ENCODE measurements around the gene SPAG16. TPM values are rescaled to one million over a fixed set of nuclear protein-coding genes. Genes with fewer than 3 reads are reported as not detected.

The SPAG16 gene
- total RNA-seq, 2 donors from 2014 or later: 27.1 to 29.2 TPM

DNA sequence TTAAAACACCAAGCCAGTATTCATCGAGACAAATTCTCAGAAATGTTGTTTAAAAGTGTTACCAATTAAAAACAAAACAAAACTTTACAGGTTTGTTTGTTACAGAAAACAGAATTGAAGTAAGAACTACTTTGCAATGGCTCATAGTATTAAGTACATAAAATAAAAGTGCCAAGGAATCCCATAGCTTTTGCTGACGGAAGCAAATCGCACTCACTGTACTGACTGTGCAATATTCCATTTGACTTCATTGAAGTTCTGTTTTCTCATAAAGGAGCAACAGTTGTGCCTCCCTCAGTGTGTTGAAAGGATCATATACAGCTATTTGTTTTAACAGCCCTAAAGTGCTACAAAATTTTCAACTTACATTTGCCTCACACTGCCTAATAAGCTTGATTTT is 507.8 kb downstream of the SPAG16 start:
- Histone ChIP-seq H3K9me3 (no peaks in the 10 kb centered on the region), H3K36me3 (no peaks in the 10 kb centered on the region), H3K4me3 (no peak overlapping the region), H3K27ac (no peak overlapping the region), H3K4me1 (replicated peaks) (no peaks in the 10 kb centered on the region), H3K27me3 (replicated peaks; ENCODE audit: insufficient read depth) (no peaks in the 10 kb centered on the region)
- no peak for DNase-seq (ENCODE audit: low spot score)
- TF ChIP-seq POLR2A (IDR thresholded peaks at IDR 0.05) (no peak), POLR2AphosphoS5 (IDR thresholded peaks at IDR 0.05) (no peak), CTCF (IDR thresholded peaks at IDR 0.05) (no peak)
- intact Hi-C loops (cut with DNase I): no loop called here
- 92% methylated on average over 3 of the region's 3 CpGs for WGBS

- peak in 3 of 4 experiments; percentile 29 to 62 (median 34) for TF ChIP-seq CTCF (IDR thresholded peaks at IDR 0.05)
- TF ChIP-seq POLR2A (IDR thresholded peaks at IDR 0.05): no peak
- no peaks in the 10 kb centered on the region for H3K27me3 ChIP-seq (replicated peaks; ENCODE audit: insufficient read depth)
- intact Hi-C loops (cut with DNase I): loop anchor here (10.0 kb wide), 2 partner anchors 1199 to 1469 kb away; no protein-coding TSS in a partner anchor
- no peaks in the 10 kb centered on the region for H3K4me1 ChIP-seq (replicated peaks)
- WGBS: 12% methylated on average over 1 of the region's 1 CpG
- no peaks in the 10 kb centered on the region for H3K9me3 ChIP-seq
- no peak for DNase-seq (ENCODE audit: low spot score)
- H3K27ac ChIP-seq: no peak overlapping the region
- no peak overlapping the region for H3K4me3 ChIP-seq
- H3K36me3 ChIP-seq: no peaks in the 10 kb centered on the region
These were observed 522.0 kb downstream of the SPAG16 start for GRCh38 chr2:213806125-213806726.

DNA sequence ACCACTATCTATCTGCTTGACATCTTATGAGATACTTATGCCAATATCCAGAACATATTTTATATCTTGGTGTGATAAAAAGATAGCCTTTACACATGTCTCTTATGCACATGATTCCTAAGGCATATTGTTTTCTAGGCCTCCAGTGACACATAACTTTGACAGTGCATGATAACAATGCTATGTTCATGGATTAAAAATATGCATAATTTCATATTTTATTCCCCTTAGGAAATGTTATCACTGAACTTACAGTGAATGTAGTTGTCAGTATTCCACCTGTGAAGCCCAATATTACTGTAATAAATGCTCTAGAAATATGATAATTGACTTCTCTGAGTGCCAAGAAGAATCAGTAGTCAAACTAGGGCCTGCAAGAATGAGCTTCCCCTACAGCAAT is 532.3 kb downstream of the SPAG16 start:
- Histone ChIP-seq H3K27ac (no peak overlapping the region), H3K4me1 (replicated peaks) (no peaks in the 10 kb centered on the region), H3K36me3 (no peaks in the 10 kb centered on the region), H3K27me3 (replicated peaks; ENCODE audit: insufficient read depth) (no peaks in the 10 kb centered on the region), H3K9me3 (no peaks in the 10 kb centered on the region), H3K4me3 (no peak overlapping the region)
- no peak for DNase-seq (ENCODE audit: low spot score)
- intact Hi-C loops (cut with DNase I): no loop called here
- TF ChIP-seq POLR2AphosphoS5 (IDR thresholded peaks at IDR 0.05) (no peak), CTCF (IDR thresholded peaks at IDR 0.05) (no peak), POLR2A (IDR thresholded peaks at IDR 0.05) (no peak)

DNA sequence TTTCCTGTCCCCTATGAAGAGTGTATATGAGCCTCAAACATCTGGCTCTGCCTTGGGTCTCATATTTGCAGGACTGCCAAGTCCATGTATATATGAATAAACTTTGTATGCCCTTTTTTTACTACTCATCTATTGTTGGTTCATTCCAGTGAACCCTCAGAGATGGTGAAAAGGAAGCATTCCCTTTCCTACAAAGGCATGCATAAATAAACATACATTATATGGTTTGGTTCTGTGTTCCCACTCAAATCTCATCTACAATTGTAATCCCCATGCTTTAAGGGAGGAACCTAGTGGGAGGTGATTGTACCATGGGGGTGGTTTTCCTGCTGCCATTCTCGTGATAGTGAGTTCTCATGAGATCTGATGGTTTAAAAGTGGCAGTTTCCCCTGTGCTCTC is 534.2 kb downstream of the SPAG16 start:
- H3K9me3 ChIP-seq: no peaks in the 10 kb centered on the region
- intact Hi-C loops (cut with DNase I): no loop called here
- H3K27ac ChIP-seq: no peak overlapping the region

More for the DNA sequence above, 534.2 kb downstream of the SPAG16 start:
- Histone ChIP-seq H3K36me3 (no peaks in the 10 kb centered on the region), H3K27me3 (replicated peaks; ENCODE audit: insufficient read depth) (no peaks in the 10 kb centered on the region), H3K4me1 (replicated peaks) (no peaks in the 10 kb centered on the region), H3K4me3 (no peak overlapping the region)
- 53% methylated on average over 1 of the region's 1 CpG for WGBS
- DNase-seq (ENCODE audit: low spot score): no peak
- TF ChIP-seq POLR2AphosphoS5 (IDR thresholded peaks at IDR 0.05): no peak
- no peak for TF ChIP-seq POLR2A (IDR thresholded peaks at IDR 0.05)
- TF ChIP-seq CTCF (IDR thresholded peaks at IDR 0.05): no peak

Data from prostate gland (tissue), 2 donors.